Measurements from ENCODE around the gene DIS3L2. TPM values are rescaled to one million over a fixed set of nuclear protein-coding genes. Genes with fewer than 3 reads are reported as not detected.

The DIS3L2 gene
- total RNA-seq, 1 donor from 2014 or later: 53.6 TPM

DNA sequence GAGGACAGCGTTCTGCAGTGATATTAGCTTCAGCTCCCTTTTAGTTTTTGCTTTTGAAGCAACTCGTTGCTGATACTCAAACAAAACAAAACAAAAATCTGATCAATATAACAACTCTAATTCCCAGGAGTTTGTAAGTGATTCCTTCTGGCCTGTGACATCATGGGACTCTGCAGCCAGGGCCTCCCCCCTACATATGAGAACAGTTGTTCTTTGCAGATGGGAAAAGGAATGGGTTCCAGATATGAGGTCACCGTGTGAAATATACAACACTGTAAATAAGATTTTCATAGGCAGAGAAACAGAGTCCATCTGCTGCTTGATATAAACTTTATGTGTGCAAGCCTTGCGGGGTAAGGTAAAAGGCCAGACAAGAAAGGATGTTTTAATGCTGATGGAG is 56.7 kb downstream of the DIS3L2 start:
- no peak for DNase-seq (ENCODE audit: extremely low spot score, unreplicated experiment)
- no peak overlapping the region for H3K27ac Mint-ChIP-seq
- TF ChIP-seq, protein P1, sequence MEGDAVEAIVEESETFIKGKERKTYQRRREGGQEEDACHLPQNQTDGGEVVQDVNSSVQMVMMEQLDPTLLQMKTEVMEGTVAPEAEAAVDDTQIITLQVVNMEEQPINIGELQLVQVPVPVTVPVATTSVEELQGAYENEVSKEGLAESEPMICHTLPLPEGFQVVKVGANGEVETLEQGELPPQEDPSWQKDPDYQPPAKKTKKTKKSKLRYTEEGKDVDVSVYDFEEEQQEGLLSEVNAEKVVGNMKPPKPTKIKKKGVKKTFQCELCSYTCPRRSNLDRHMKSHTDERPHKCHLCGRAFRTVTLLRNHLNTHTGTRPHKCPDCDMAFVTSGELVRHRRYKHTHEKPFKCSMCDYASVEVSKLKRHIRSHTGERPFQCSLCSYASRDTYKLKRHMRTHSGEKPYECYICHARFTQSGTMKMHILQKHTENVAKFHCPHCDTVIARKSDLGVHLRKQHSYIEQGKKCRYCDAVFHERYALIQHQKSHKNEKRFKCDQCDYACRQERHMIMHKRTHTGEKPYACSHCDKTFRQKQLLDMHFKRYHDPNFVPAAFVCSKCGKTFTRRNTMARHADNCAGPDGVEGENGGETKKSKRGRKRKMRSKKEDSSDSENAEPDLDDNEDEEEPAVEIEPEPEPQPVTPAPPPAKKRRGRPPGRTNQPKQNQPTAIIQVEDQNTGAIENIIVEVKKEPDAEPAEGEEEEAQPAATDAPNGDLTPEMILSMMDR (conservative IDR thresholded peaks at IDR 0.05): no peak
- H3K36me3 Mint-ChIP-seq: peaks cover 14% of the 10 kb centered on the region
- no peak overlapping the region for H3K4me3 Mint-ChIP-seq
- H3K27me3 Mint-ChIP-seq: no peaks in the 10 kb centered on the region
- no peaks in the 10 kb centered on the region for H3K9me3 Mint-ChIP-seq
- no peaks in the 10 kb centered on the region for H3K4me1 Mint-ChIP-seq (ENCODE audit: unreplicated experiment)

DNA sequence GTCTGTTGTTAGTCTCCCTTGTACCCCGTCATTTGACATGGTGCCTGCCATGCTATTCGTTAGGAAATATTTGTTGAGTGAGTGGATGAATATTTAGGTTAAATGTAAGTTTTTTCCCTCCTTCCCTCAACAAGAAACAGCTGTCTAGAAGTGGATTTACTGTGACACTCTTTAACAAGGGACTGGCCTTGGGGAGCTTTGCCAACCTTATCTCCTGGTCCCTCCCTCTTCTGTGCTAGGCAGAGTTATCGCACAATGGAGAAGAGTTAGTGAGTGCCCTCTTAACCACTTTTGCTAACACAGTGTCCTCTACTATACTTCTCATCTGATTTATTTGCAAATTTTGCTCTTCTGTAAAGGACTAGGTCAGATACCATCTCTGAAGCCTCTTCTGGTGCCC is 61.2 kb downstream of the DIS3L2 start:
- no peak overlapping the region for H3K27ac Mint-ChIP-seq
- TF ChIP-seq, protein P1 (conservative IDR thresholded peaks at IDR 0.05): no peak
- no peak for DNase-seq (ENCODE audit: extremely low spot score, unreplicated experiment)
- peaks cover 12% of the 10 kb centered on the region for H3K36me3 Mint-ChIP-seq
- no peaks in the 10 kb centered on the region for H3K27me3 Mint-ChIP-seq
- H3K9me3 Mint-ChIP-seq: no peaks in the 10 kb centered on the region
- H3K4me1 Mint-ChIP-seq (ENCODE audit: unreplicated experiment): no peaks in the 10 kb centered on the region
- no peak overlapping the region for H3K4me3 Mint-ChIP-seq

DNA sequence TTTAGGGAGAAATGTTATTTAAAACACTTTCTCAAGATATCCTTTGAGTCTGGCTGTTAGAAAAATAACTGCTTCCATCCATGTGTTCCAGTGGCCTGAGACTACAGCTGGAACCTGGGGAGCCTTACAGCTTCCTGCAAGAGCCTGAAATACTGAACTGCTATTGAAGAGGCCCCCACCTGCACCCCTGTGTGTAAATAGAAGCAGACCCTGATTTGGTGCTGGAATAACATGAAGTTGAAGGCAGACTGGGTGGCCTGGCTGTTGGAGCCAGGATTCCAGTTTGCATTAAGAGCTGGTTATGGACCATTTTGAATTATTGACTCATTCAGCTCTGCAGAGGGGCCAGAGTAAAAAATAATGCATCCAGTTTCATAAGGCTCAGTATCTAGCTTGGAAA is 61.9 kb downstream of the DIS3L2 start:
- Mint-ChIP-seq H3K4me3 (no peak overlapping the region), H3K4me1 (ENCODE audit: unreplicated experiment) (no peaks in the 10 kb centered on the region), H3K27ac (no peak overlapping the region), H3K27me3 (no peaks in the 10 kb centered on the region), H3K9me3 (no peaks in the 10 kb centered on the region), H3K36me3 (peaks cover 12% of the 10 kb centered on the region)
- TF ChIP-seq, protein P1 (conservative IDR thresholded peaks at IDR 0.05): no peak
- DNase-seq (ENCODE audit: extremely low spot score, unreplicated experiment): no peak

DNA sequence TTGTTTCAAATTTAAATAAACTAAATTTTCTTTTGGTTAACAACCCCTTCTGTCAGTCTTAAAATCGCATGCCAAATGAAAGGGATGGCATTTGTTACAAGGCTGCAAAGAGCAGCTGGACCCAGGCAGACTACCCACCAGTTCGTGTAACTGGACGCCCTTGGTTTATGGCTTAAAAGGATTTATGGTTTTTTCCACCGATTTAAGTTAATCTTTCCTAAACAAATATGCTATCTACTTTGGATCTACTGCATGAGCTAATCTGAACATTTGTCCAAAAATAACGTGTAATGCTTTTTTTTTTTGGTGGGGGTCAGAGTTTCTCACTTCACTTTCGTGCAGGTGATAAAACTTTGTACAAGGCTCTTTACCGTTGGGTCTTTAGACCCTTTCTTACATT is 62.9 kb downstream of the DIS3L2 start:
- TF ChIP-seq, protein P1 (conservative IDR thresholded peaks at IDR 0.05): no peak
- no peak overlapping the region for H3K27ac Mint-ChIP-seq
- H3K4me1 Mint-ChIP-seq (ENCODE audit: unreplicated experiment): peaks cover 4% of the 10 kb centered on the region
- no peak for DNase-seq (ENCODE audit: extremely low spot score, unreplicated experiment)
- H3K9me3 Mint-ChIP-seq: no peaks in the 10 kb centered on the region
- H3K27me3 Mint-ChIP-seq: no peaks in the 10 kb centered on the region
- peaks cover 12% of the 10 kb centered on the region for H3K36me3 Mint-ChIP-seq
- H3K4me3 Mint-ChIP-seq: no peak overlapping the region

DNA sequence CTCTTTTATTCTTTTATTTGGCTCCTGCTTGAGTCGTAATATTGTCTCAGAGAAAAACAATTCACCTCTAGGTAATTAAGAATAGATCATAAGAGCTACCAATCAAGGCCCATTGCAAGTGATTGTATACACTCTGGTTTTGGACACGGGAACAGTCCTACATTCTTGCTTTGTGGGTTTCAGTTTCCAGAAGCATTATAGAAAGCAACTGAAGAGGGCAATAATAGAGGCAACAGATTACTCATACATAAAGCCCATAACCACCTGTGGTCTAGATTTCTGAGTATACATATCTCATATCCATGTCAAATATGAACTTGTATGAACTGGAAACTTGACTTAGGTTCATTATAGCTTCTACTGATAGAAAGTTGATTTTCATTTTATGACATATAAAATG is 65.4 kb downstream of the DIS3L2 start:
- peaks cover 31% of the 10 kb centered on the region for H3K36me3 Mint-ChIP-seq
- no peaks in the 10 kb centered on the region for H3K27me3 Mint-ChIP-seq
- no peak overlapping the region for H3K27ac Mint-ChIP-seq
- TF ChIP-seq, protein P1 (conservative IDR thresholded peaks at IDR 0.05): no peak
- DNase-seq (ENCODE audit: extremely low spot score, unreplicated experiment): no peak
- H3K9me3 Mint-ChIP-seq: no peaks in the 10 kb centered on the region
- no peak overlapping the region for H3K4me3 Mint-ChIP-seq
- H3K4me1 Mint-ChIP-seq (ENCODE audit: unreplicated experiment): peaks cover 4% of the 10 kb centered on the region

DNA sequence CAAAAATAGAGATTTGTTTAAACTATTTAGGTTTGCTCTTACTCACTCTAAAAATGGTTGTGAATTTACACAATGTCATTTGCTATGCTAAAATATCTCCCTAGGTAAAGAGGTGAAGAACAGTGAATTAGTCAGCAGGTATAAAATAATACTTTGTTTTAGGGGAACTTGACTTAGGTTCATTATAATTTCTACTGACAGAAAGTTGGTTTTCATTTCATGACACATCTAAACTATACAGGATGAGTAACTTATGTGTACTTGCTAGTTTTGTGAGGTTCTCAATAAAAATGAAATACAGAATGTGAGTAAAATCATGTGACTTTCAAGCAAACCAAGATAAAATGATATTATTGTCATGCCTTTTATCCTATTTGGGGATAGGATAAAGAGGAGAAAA is 66.0 kb downstream of the DIS3L2 start:
- no peaks in the 10 kb centered on the region for H3K27me3 Mint-ChIP-seq
- H3K36me3 Mint-ChIP-seq: peaks cover 37% of the 10 kb centered on the region
- no peak overlapping the region for H3K27ac Mint-ChIP-seq
- no peaks in the 10 kb centered on the region for H3K9me3 Mint-ChIP-seq
- no peak for DNase-seq (ENCODE audit: extremely low spot score, unreplicated experiment)
- peaks cover 4% of the 10 kb centered on the region for H3K4me1 Mint-ChIP-seq (ENCODE audit: unreplicated experiment)
- TF ChIP-seq, protein P1 (conservative IDR thresholded peaks at IDR 0.05): no peak
- no peak overlapping the region for H3K4me3 Mint-ChIP-seq

Data from type B pancreatic cell (in vitro differentiated cells).